Lower leg skin (tissue), 3 donors: ENCODE data around the gene SPTBN4.

Experiments
- POLR2A ChIP-seq, 2 donors: fragments of 450-650 bp; IDR thresholded peaks; one replicate each; pipeline ENCODE4 v1.6.1; 2016 to 2017; ENCODE audit warnings: antibody characterized with exemption in 2 of 2, mild to moderate bottlenecking in 1 of 2, moderate library complexity in 1 of 2
- TF ChIP-seq, protein P1 (sequence below), 3 donors: fragments of 450-650 bp; IDR thresholded peaks; one replicate each; pipeline ENCODE4 v1.5.1; 2016; ENCODE audit warnings: antibody characterized with exemption in 3 of 3, mild to moderate bottlenecking in 3 of 3, moderate library complexity in 2 of 3

DNA sequence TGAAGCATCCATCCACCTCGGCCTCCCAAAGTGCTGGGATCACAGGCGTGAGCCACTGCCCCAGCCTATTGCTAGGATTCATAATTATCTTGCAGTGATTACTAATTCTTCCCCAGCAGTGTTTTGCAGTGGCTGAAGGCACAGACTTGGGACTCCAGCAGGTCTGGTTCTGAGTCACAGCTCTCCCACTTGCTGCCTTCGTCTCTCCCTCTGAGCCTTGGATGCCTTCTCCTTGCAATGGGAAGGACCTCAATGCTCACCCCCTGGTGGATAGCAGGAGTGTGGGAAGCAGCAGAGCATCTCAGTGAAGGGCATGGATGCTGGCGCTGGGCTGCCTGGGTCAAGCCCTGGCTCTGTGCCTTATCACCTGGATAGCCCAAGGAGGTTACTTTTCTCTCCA lies 72.3 kb downstream of the SPTBN4 start:
- TF ChIP-seq, protein P1, sequence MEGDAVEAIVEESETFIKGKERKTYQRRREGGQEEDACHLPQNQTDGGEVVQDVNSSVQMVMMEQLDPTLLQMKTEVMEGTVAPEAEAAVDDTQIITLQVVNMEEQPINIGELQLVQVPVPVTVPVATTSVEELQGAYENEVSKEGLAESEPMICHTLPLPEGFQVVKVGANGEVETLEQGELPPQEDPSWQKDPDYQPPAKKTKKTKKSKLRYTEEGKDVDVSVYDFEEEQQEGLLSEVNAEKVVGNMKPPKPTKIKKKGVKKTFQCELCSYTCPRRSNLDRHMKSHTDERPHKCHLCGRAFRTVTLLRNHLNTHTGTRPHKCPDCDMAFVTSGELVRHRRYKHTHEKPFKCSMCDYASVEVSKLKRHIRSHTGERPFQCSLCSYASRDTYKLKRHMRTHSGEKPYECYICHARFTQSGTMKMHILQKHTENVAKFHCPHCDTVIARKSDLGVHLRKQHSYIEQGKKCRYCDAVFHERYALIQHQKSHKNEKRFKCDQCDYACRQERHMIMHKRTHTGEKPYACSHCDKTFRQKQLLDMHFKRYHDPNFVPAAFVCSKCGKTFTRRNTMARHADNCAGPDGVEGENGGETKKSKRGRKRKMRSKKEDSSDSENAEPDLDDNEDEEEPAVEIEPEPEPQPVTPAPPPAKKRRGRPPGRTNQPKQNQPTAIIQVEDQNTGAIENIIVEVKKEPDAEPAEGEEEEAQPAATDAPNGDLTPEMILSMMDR (IDR thresholded peaks at IDR 0.05) = no peak
- TF ChIP-seq POLR2A (IDR thresholded peaks at IDR 0.05) = no peak
